A673 (cell line): ENCODE data around the gene FAM118B. TPM values are rescaled to one million over a fixed set of nuclear protein-coding genes. Genes with fewer than 3 reads are reported as not detected.

Experiments
- BruUV-seq: library from RNA; stranded (reverse); fragments of 400-500 nt; replicated peaks from 2 replicates; lab custom pipeline; 2021; lab: Mats Ljungman, UMichigan
- CTCF ChIA-PET: fragments of 300-600 bp; sonication (Branson Sonifier 250); formaldehyde crosslinking; loops from one replicate; lab custom pipeline; 2022; ENCODE audit warnings: antibody characterized with exemption; lab: Charles Lee
- POLR2A ChIA-PET: fragments of 300-600 bp; sonication (Branson Sonifier 250); formaldehyde crosslinking; loops from one replicate; lab custom pipeline; 2022; ENCODE audit warnings: antibody characterized with exemption; ENCODE audit not compliant: low non-redundant PET; lab: Charles Lee
- DNase-seq: peaks from one replicate; pipeline ENCODE4 v3.0.0-alpha.2; 2015; ENCODE audit warnings: low spot score
- H3K27ac ChIP-seq: fragments of 200-600 bp; sonication (generic); 2 replicates; pipeline ENCODE4 v1.5.1; 2016; ENCODE audit warnings: mixed run types, low read depth, mild to moderate bottlenecking, mixed read lengths, antibody characterized with exemption, low read length; ENCODE audit not compliant: poor library complexity, severe bottlenecking
- H3K27me3 ChIP-seq: fragments of 200-600 bp; sonication (generic); replicated peaks from 2 replicates; pipeline ENCODE4 v1.6.1; 2017; ENCODE audit warnings: mixed run types, low read depth, mild to moderate bottlenecking, mixed read lengths, antibody characterized with exemption, low read length; ENCODE audit not compliant: insufficient read depth, poor library complexity
- H3K36me3 ChIP-seq: fragments of 200-600 bp; sonication (generic); 2 replicates; pipeline ENCODE4 v1.6.1; 2016; ENCODE audit warnings: mixed run types, mild to moderate bottlenecking, mixed read lengths, antibody characterized with exemption, low read length; ENCODE audit not compliant: insufficient read depth, poor library complexity, severe bottlenecking
- H3K4me1 ChIP-seq: fragments of 200-600 bp; sonication (generic); 2 replicates; pipeline ENCODE4 v1.6.1; 2017; ENCODE audit warnings: mixed run types, mild to moderate bottlenecking, mixed read lengths, antibody characterized with exemption, low read length; ENCODE audit not compliant: insufficient read depth, poor library complexity, severe bottlenecking
- H3K4me3 ChIP-seq: fragments of 200-600 bp; sonication (generic); 2 replicates; pipeline ENCODE4 v1.5.1; 2016; ENCODE audit warnings: low read depth, mixed run types, mild to moderate bottlenecking, mixed read lengths, low read length; ENCODE audit not compliant: poor library complexity, severe bottlenecking
- H3K9me3 ChIP-seq: fragments of 200-600 bp; sonication (generic); 2 replicates; pipeline ENCODE4 v1.6.1; 2016; ENCODE audit warnings: mixed run types, low read depth, mild to moderate bottlenecking, mixed read lengths, antibody characterized with exemption, low read length; ENCODE audit not compliant: poor library complexity, severe bottlenecking
- EZH2 ChIP-seq: fragments of 200-600 bp; sonication (generic); IDR thresholded peaks from 2 replicates; pipeline ENCODE4 v1.6.1; 2017; ENCODE audit warnings: borderline replicate concordance, low read depth, mild to moderate bottlenecking, mixed read lengths, antibody characterized with exemption, low read length; ENCODE audit not compliant: poor library complexity, severe bottlenecking
- intact Hi-C: fragments of 100-400 bp; cut with micrococcal nuclease; formaldehyde crosslinking; loops from one replicate; pipeline ENCODE4 v1.10.0; 2022; ENCODE audit not compliant: unreplicated experiment
- total RNA-seq: library from RNA; stranded (reverse); gene quantifications from 2 replicates; pipeline ENCODE4 v1.2.3, GENCODE V29; 2021
- TF ChIP-seq, protein P1 (sequence below): fragments of 300-800, 200-600 bp; sonication (generic); conservative IDR thresholded peaks from 2 replicates; pipeline ENCODE4 v1.5.1; 2017; ENCODE audit warnings: low read depth, mild to moderate bottlenecking, antibody characterized with exemption, low read length, moderate library complexity, mixed read lengths

Gene FAM118B
- total RNA-seq, 1 experiment from 2014 or later: 34.8 TPM

DNA sequence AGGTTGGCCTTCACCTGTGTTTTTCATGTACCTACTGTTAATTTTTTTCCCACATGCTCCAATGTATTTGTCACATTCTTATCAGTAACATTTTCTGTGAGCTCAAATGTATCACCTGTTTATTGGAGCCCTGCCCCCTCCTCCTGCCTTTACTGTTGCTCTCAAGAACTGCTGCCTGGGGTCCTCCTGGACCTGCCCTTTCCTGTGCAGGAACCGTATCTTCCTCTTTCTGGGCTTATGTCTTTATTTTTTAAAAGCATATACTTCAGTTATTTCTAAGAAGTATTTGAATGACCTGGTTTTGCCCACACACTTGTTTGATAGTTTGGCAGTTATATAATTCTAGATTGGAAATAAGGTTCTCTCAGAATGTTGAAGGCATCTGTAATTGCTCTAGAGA is 5.9 kb downstream of the FAM118B start:
- TF ChIP-seq EZH2: no peak
- TF ChIP-seq, protein P1, sequence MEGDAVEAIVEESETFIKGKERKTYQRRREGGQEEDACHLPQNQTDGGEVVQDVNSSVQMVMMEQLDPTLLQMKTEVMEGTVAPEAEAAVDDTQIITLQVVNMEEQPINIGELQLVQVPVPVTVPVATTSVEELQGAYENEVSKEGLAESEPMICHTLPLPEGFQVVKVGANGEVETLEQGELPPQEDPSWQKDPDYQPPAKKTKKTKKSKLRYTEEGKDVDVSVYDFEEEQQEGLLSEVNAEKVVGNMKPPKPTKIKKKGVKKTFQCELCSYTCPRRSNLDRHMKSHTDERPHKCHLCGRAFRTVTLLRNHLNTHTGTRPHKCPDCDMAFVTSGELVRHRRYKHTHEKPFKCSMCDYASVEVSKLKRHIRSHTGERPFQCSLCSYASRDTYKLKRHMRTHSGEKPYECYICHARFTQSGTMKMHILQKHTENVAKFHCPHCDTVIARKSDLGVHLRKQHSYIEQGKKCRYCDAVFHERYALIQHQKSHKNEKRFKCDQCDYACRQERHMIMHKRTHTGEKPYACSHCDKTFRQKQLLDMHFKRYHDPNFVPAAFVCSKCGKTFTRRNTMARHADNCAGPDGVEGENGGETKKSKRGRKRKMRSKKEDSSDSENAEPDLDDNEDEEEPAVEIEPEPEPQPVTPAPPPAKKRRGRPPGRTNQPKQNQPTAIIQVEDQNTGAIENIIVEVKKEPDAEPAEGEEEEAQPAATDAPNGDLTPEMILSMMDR: no peak
- Histone ChIP-seq H3K27me3 (no peaks in the 10 kb centered on the region), H3K36me3 (no peaks in the 10 kb centered on the region), H3K4me1 (peaks cover 13% of the 10 kb centered on the region), H3K9me3 (no peaks in the 10 kb centered on the region), H3K4me3 (no peak overlapping the region), H3K27ac (no peak overlapping the region)
- ChIA-PET CTCF (no interaction called here), POLR2A (no interaction called here)
- no TSS peak for BruUV-seq
- DNase-seq: no peak
- intact Hi-C loops: no loop called here

DNA sequence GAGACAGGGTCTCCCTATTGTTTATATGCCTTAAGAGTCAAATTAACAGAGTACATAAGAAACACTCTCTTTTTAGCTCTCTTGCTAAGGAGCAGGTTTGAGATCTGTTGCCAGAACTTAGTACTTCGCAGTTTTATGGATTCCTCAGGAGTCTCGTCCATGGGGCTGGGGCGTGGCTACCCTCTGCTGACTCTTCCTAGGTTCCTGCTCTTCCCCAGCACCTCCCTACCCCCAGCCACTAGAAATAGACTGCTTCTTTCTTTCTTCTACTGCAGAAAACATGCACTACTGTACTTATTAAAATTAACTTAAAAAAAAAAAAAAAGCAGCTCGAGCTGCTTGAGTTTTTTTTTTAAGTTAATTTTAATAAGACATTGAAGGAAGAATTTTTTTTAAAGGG is 8.0 kb downstream of the FAM118B start:
- POLR2A ChIA-PET: interaction anchor here (0.6 kb wide), 1 partner anchor 11 kb away, joined by 3 read pairs; no protein-coding TSS in a partner anchor
- no TSS peak for BruUV-seq
- CTCF ChIA-PET: no interaction called here
- no peak for DNase-seq
- no peak for TF ChIP-seq EZH2
- TF ChIP-seq, protein P1: no peak
- H3K27me3 ChIP-seq: no peaks in the 10 kb centered on the region
- H3K4me1 ChIP-seq: peaks cover 7% of the 10 kb centered on the region
- H3K27ac ChIP-seq: no peak overlapping the region
- intact Hi-C loops: no loop called here
- H3K36me3 ChIP-seq: no peaks in the 10 kb centered on the region
- no peak overlapping the region for H3K4me3 ChIP-seq
- H3K9me3 ChIP-seq: no peaks in the 10 kb centered on the region

DNA sequence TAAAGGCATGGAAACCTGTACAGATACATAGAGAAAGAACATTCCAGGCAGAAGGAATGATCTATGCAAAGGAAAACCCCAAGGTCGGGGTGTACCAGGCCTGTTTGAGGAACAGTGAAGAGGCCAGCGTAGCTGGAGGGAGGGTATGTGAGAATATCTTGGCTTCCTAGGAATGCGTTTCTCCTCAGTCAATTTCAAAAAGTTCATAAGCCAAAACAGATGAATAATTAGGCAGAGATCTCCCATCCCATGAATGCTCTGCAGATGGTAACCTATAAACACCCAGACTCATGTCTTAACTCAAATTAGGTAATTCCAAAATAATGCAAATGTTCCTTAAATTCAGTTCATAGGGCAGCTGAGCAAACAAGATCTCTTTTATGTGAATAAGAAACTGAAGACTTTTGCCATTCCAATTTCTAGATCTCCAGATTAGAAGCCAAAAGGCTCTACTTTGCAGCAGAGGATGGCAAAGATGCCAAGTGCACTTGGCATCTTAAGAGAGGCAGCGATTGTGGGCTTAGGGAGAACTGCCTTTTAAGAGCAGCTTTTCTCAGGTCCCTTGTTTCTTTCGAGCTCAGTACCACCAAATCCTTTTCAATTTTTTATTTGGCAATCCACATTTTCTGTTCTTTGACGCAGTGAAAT is 13.2 kb downstream of the FAM118B start:
- no peaks in the 10 kb centered on the region for H3K36me3 ChIP-seq
- no peaks in the 10 kb centered on the region for H3K27me3 ChIP-seq
- no peak for DNase-seq
- TF ChIP-seq, protein P1: no peak
- no peak for TF ChIP-seq EZH2
- intact Hi-C loops: no loop called here
- H3K4me1 ChIP-seq: peaks cover 3% of the 10 kb centered on the region
- no peak overlapping the region for H3K4me3 ChIP-seq
- ChIA-PET CTCF (no interaction called here), POLR2A (no interaction called here)
- BruUV-seq: no TSS peak
- no peaks in the 10 kb centered on the region for H3K9me3 ChIP-seq
- H3K27ac ChIP-seq: no peak overlapping the region
